Adrenal gland (tissue), 5 donors: Measurements from ENCODE around the gene CMTM4.

Source experiments
- CTCF ChIP-seq, 6 experiments: fragments of 450-650 bp in 4 of 6; fragments of 200-600 bp in 2 of 6; sonication (generic) in 1 of 6; IDR thresholded peaks; 1 replicate in 5 of 6; 2 replicates in 1 of 6; pipeline versions ENCODE4 v1.5.1 to v1.8.0; 2016 to 2021; ENCODE audit warnings: antibody characterized with exemption in 6 of 6, mild to moderate bottlenecking in 2 of 6, moderate library complexity in 1 of 6
- POLR2A ChIP-seq, 2 donors: fragments of 450-650 bp; IDR thresholded peaks; one replicate each; pipeline ENCODE4 v1.6.1; 2017; ENCODE audit warnings: antibody characterized with exemption in 2 of 2, mild to moderate bottlenecking in 2 of 2, moderate library complexity in 1 of 2
- donor health status: DM: no; HTN: no; CAD: no.

- TF ChIP-seq CTCF (IDR thresholded peaks at IDR 0.05) (peak; percentile 83 to 99 (median 89)), POLR2A (IDR thresholded peaks at IDR 0.05) (no peak)
These were observed 45.7 kb downstream of the CMTM4 start for GRCh38 chr16:66650707-66651473.
